Measurements from ENCODE around the gene RETREG2. TPM values are rescaled to one million over a fixed set of nuclear protein-coding genes. Genes with fewer than 3 reads are reported as not detected.

The RETREG2 gene
- total RNA-seq, 1 donor from 2014 or later = 34.4 TPM

GRCh38 chr2:219230059-219230540, 52.0 kb downstream of the RETREG2 start:
- H3K4me3 ChIP-seq (ENCODE audit: low read depth, low read length) = peak overlapping the region; percentile 76
- DNase-seq (ENCODE audit: low read depth) = no peak
- no peak for TF ChIP-seq CTCF (conservative IDR thresholded peaks at IDR 0.05; ENCODE audit: low read depth, low read length)

GRCh38 chr2:219234331-219234730, 56.3 kb downstream of the RETREG2 start:
- no peak overlapping the region for H3K4me3 ChIP-seq (ENCODE audit: low read depth, low read length)
- TF ChIP-seq CTCF (conservative IDR thresholded peaks at IDR 0.05; ENCODE audit: low read depth, low read length) = no peak
- DNase-seq (ENCODE audit: low read depth) = no peak

Other genes starting within 250 kb of the RETREG2 start
- not detected in 2 replicates for gene CDK5R2, start 218.6 kb upstream of the RETREG2 start, total RNA-seq
- not detected in 2 replicates for gene FEV, start 193.1 kb upstream of the RETREG2 start, total RNA-seq
- gene CRYBA2, start 184.9 kb upstream of the RETREG2 start, total RNA-seq = not detected in 2 replicates
- 1.1 TPM in 1 of 2 replicates, not detected in the other for gene CFAP65, start 136.8 kb upstream of the RETREG2 start, total RNA-seq
- 0.29 TPM in 1 of 2 replicates, not detected in the other for gene IHH, start 117.4 kb upstream of the RETREG2 start, total RNA-seq
- gene NHEJ1, start 17.5 kb upstream of the RETREG2 start, total RNA-seq = 13.1 and 17.1 TPM in 2 replicates
- 0.06 TPM in 1 of 2 replicates, not detected in the other for gene SLC23A3, start 8.2 kb upstream of the RETREG2 start, total RNA-seq
- gene CNPPD1, start 1.4 kb upstream of the RETREG2 start, total RNA-seq = 37.5 and 51.0 TPM in 2 replicates
- gene ZFAND2B, start 28.5 kb downstream of the RETREG2 start, total RNA-seq = 29.7 and 31.6 TPM in 2 replicates
- gene ABCB6, start 40.7 kb downstream of the RETREG2 start, total RNA-seq = 9.3 and 11.7 TPM in 2 replicates
- gene ATG9A, start 51.4 kb downstream of the RETREG2 start, total RNA-seq = 34.1 and 52.9 TPM in 2 replicates
- 20.3 and 50.3 TPM in 2 replicates for gene ANKZF1, start 51.5 kb downstream of the RETREG2 start, total RNA-seq
- 10.4 and 11.0 TPM in 2 replicates for gene GLB1L, start 67.2 kb downstream of the RETREG2 start, total RNA-seq
- 10.1 and 17.5 TPM in 2 replicates for gene STK16, start 67.2 kb downstream of the RETREG2 start, total RNA-seq
- 0.52 TPM in 1 of 2 replicates, not detected in the other for gene TUBA4B, start 75.0 kb downstream of the RETREG2 start, total RNA-seq
- 191 and 196 TPM in 2 replicates for gene TUBA4A, start 75.6 kb downstream of the RETREG2 start, total RNA-seq
- gene DNAJB2, start 101.1 kb downstream of the RETREG2 start, total RNA-seq = 31.8 and 54.8 TPM in 2 replicates
- 0.75 and 1.0 TPM in 2 replicates for gene PTPRN, start 131.1 kb downstream of the RETREG2 start, total RNA-seq
- not detected in 2 replicates for gene RESP18, start 154.5 kb downstream of the RETREG2 start, total RNA-seq
- 40.0 and 54.0 TPM in 2 replicates for gene DNPEP, start 209.6 kb downstream of the RETREG2 start, total RNA-seq
- not detected in 2 replicates for gene DES, start 240.1 kb downstream of the RETREG2 start, total RNA-seq

Measured in epithelial cell of proximal tubule (primary cell).